Rectal smooth muscle tissue (tissue), 1 donor: ENCODE data around the gene KCNK1.
A peak's percentile ranks its signal among the peaks of the same experiment; 100 is the strongest.

ENCODE experiments used
- H3K27ac ChIP-seq: one replicate; pipeline ENCODE4 v1.7.0; 2013; ENCODE audit warnings: low read depth, low read length, inconsistent platforms
- H3K27me3 ChIP-seq: one replicate; pipeline ENCODE4 v1.7.0; 2013; ENCODE audit warnings: low read length; ENCODE audit not compliant: control insufficient read depth, insufficient read depth
- H3K36me3 ChIP-seq: one replicate; pipeline ENCODE4 v1.7.0; 2013; ENCODE audit warnings: low read length; ENCODE audit not compliant: control insufficient read depth, insufficient read depth
- H3K4me1 ChIP-seq: one replicate; pipeline ENCODE4 v1.7.0; 2013; ENCODE audit warnings: low read length; ENCODE audit not compliant: control insufficient read depth, insufficient read depth
- H3K4me3 ChIP-seq: one replicate; pipeline ENCODE4 v1.7.0; 2013; ENCODE audit warnings: low read length
- H3K9ac ChIP-seq: one replicate; pipeline ENCODE4 v1.7.0; 2013; ENCODE audit warnings: low read length

The KCNK1 gene

GRCh38 chr1:233613252-233614172 is at the start of gene KCNK1:
TSS of gene KCNK1 (plus strand) at chr1:233614106. CDS start at chr1:233614172, 66 bp downstream.
- peak within 1 kb of the TSS; percentile 42 for H3K9ac ChIP-seq

DNA sequence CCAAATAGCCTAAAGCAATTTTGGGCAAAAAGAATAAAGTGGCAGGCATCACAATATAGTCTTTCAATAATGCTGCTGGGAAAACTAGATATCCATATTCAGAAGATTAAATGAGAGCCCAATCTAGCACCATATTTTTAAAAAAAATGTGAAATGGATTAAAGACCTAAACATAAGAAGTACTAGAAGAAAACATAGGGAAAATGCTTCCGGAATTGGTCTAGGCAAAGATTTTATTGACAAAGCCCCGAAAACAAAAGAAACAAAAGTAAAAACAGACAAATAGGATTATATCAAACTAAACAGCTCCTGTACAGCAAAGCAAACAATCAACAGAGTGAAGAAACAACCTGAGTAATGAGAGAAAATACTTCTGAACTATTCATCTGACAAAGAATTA is 48.6 kb upstream of the KCNK1 start:
- H3K36me3 ChIP-seq, result no peaks in the 10 kb centered on the region

More at GRCh38 chr1:233613252-233614172, at the start of gene KCNK1:
- H3K27ac ChIP-seq, result no peak within 1 kb of the TSS
- H3K36me3 ChIP-seq, result no peaks in the 10 kb centered on the region
- no peaks in the 10 kb centered on the region for H3K4me1 ChIP-seq
- H3K4me3 ChIP-seq, result peak within 1 kb of the TSS; percentile 75
- H3K27me3 ChIP-seq, result no peaks in the 10 kb centered on the region

GRCh38 chr1:233566886-233567285 is 47.0 kb upstream of the KCNK1 start:
- Histone ChIP-seq H3K27ac (no peak overlapping the region), H3K36me3 (no peaks in the 10 kb centered on the region), H3K4me1 (no peaks in the 10 kb centered on the region), H3K9ac (no peak overlapping the region), H3K27me3 (no peaks in the 10 kb centered on the region), H3K4me3 (no peak overlapping the region)

More for the DNA sequence above, 48.6 kb upstream of the KCNK1 start:
- Histone ChIP-seq H3K4me3 (no peak overlapping the region), H3K9ac (no peak overlapping the region), H3K4me1 (no peaks in the 10 kb centered on the region), H3K27ac (no peak overlapping the region), H3K27me3 (no peaks in the 10 kb centered on the region)

DNA sequence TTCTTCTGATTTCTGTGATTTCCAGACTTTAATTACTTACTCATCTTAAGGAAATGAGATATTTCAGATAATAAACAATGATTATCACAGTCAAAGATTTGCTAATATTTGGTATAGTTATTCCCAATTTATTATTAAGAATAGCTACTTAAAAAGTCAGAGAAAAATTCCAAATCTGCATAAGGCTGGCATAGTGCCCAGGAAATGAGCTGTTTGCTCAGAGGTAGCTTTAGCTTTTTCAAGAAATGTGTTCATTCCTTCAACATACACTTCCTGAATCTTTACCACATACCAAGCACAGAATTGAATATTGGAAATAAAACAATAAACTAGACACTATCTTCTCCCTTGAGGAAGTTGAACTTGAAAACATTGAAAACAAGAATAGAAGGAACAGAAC is 44.3 kb upstream of the KCNK1 start:
- H3K4me1 ChIP-seq, result no peaks in the 10 kb centered on the region
- H3K9ac ChIP-seq, result no peak overlapping the region
- H3K27me3 ChIP-seq, result no peaks in the 10 kb centered on the region
- H3K36me3 ChIP-seq, result no peaks in the 10 kb centered on the region
- no peak overlapping the region for H3K4me3 ChIP-seq
- no peak overlapping the region for H3K27ac ChIP-seq

- Histone ChIP-seq H3K9ac (no peak overlapping the region), H3K4me1 (no peaks in the 10 kb centered on the region), H3K27ac (no peak overlapping the region), H3K4me3 (no peak overlapping the region), H3K36me3 (no peaks in the 10 kb centered on the region), H3K27me3 (no peaks in the 10 kb centered on the region)
Observed at GRCh38 chr1:233570216-233570615, 43.7 kb upstream of the KCNK1 start.

DNA sequence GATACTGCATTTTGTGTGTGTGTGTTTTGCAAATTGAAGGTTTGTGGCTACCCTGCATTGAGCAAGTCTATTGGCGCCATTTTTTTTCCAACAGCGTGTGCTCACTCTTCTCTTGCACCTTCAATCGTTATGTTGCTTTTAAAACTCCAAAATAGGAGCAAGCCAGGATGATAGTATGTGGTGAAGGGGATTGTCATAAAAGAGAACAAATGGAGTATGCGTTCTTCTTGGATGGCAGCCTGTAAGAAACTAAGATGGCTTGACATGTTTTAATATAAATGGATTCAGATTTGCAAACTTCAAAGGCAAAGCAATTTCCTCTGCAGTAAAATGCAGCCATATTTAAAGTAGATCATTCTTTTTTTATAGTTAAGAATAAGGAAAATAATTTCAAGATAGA is 43.2 kb upstream of the KCNK1 start:
- H3K27me3 ChIP-seq, result no peaks in the 10 kb centered on the region
- H3K9ac ChIP-seq, result no peak overlapping the region
- H3K4me1 ChIP-seq, result no peaks in the 10 kb centered on the region
- H3K36me3 ChIP-seq, result no peaks in the 10 kb centered on the region
- no peak overlapping the region for H3K4me3 ChIP-seq
- no peak overlapping the region for H3K27ac ChIP-seq

GRCh38 chr1:233572896-233573295 is 41.0 kb upstream of the KCNK1 start:
- no peaks in the 10 kb centered on the region for H3K36me3 ChIP-seq
- no peaks in the 10 kb centered on the region for H3K27me3 ChIP-seq
- no peaks in the 10 kb centered on the region for H3K4me1 ChIP-seq
- H3K27ac ChIP-seq, result no peak overlapping the region
- no peak overlapping the region for H3K4me3 ChIP-seq
- no peak overlapping the region for H3K9ac ChIP-seq

- H3K36me3 ChIP-seq, result no peaks in the 10 kb centered on the region
- no peaks in the 10 kb centered on the region for H3K4me1 ChIP-seq
- H3K27me3 ChIP-seq, result no peaks in the 10 kb centered on the region
- H3K9ac ChIP-seq, result no peak overlapping the region
- H3K4me3 ChIP-seq, result no peak overlapping the region
- no peak overlapping the region for H3K27ac ChIP-seq
Observed at GRCh38 chr1:233575450-233575849, 38.5 kb upstream of the KCNK1 start.

GRCh38 chr1:233582439-233582838 is 31.5 kb upstream of the KCNK1 start:
- H3K4me1 ChIP-seq, result no peaks in the 10 kb centered on the region
- H3K27ac ChIP-seq, result no peak overlapping the region
- H3K36me3 ChIP-seq, result no peaks in the 10 kb centered on the region
- no peak overlapping the region for H3K9ac ChIP-seq
- no peaks in the 10 kb centered on the region for H3K27me3 ChIP-seq
- no peak overlapping the region for H3K4me3 ChIP-seq

DNA sequence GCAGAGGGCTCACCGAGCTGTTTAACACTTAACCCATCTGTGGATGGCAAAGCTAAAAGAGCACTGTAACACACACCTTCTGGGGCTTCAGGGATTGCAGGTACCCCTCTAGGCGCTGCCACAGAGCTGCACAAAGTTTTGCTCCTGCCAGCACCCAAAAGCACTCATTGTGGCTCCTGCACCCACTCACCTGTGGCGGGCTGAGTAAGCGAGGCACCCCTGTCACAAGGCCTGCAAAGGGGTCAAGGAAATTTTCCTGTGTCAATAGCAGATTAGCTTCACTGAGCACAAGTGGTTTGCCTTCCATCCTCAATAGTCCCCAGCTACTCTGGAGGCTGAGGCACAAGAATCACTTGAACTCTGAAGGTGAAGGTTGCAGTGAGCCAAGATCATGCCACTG is 29.5 kb upstream of the KCNK1 start:
- Histone ChIP-seq H3K4me1 (no peaks in the 10 kb centered on the region), H3K27me3 (no peaks in the 10 kb centered on the region), H3K36me3 (no peaks in the 10 kb centered on the region), H3K9ac (no peak overlapping the region), H3K27ac (no peak overlapping the region), H3K4me3 (no peak overlapping the region)

- Histone ChIP-seq H3K27me3 (no peaks in the 10 kb centered on the region), H3K4me1 (no peaks in the 10 kb centered on the region), H3K27ac (no peak overlapping the region), H3K36me3 (no peaks in the 10 kb centered on the region), H3K4me3 (no peak overlapping the region), H3K9ac (no peak overlapping the region)
Observed at GRCh38 chr1:233584931-233585330, 29.0 kb upstream of the KCNK1 start.

DNA sequence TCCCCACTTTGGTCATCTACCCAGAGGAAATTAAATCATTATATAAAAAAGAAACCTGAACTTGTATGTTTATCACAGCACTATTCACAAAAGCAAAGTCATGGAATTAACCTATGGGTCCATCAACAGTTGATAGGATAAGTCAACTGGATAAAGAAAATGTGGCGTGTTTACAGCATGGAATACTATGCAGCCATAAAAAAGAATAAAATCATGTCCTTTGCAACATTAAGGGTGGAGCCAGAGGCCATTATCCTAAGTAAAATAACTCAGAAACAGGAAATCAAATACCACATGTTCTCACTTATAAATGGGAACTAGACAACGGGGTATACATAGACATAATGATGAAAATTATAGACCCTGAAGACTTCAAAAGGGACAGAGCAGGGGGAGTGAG is 27.6 kb upstream of the KCNK1 start:
- no peaks in the 10 kb centered on the region for H3K4me1 ChIP-seq
- H3K27me3 ChIP-seq, result no peaks in the 10 kb centered on the region
- no peak overlapping the region for H3K27ac ChIP-seq
- H3K4me3 ChIP-seq, result no peak overlapping the region
- H3K36me3 ChIP-seq, result no peaks in the 10 kb centered on the region
- no peak overlapping the region for H3K9ac ChIP-seq

GRCh38 chr1:233587196-233587595 is 26.7 kb upstream of the KCNK1 start:
- no peaks in the 10 kb centered on the region for H3K4me1 ChIP-seq
- no peak overlapping the region for H3K4me3 ChIP-seq
- no peaks in the 10 kb centered on the region for H3K27me3 ChIP-seq
- H3K36me3 ChIP-seq, result no peaks in the 10 kb centered on the region
- no peak overlapping the region for H3K27ac ChIP-seq
- no peak overlapping the region for H3K9ac ChIP-seq
